ENCODE data around the gene PRICKLE2. TPM values are rescaled to one million over a fixed set of nuclear protein-coding genes. Genes with fewer than 3 reads are reported as not detected.

Gene PRICKLE2
- total RNA-seq, 2 donors from 2014 or later, result 23.4 to 41.5 TPM

DNA sequence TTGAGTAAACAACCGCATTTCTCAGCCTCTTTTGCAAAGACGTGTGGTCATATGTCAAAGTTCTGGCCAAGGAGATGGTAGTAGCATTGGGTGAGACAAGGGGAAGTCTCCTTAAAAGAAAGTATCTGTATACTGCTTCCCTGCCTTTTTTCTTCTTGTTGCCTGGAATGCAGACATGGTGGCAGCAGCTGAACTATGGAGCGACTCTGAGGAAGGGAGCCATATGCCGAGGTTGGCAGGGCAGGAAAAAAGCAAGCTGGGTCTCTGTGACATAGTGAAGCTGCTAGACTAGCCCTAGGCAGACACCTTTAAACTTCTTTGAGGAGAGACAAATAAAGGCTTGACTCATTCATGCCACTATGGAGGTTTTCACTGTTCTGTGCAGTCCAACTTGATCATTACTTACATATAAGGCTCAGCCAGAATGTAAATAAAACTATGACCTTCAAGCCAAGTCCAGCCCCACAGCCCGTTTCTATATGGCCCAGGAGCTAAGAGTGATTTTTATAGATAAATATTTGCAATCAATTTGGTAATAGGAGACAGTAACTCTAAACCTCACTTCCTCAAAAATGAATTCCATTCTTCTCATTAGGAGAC is 30.6 kb upstream of the PRICKLE2 start:
- TF ChIP-seq, protein P1, sequence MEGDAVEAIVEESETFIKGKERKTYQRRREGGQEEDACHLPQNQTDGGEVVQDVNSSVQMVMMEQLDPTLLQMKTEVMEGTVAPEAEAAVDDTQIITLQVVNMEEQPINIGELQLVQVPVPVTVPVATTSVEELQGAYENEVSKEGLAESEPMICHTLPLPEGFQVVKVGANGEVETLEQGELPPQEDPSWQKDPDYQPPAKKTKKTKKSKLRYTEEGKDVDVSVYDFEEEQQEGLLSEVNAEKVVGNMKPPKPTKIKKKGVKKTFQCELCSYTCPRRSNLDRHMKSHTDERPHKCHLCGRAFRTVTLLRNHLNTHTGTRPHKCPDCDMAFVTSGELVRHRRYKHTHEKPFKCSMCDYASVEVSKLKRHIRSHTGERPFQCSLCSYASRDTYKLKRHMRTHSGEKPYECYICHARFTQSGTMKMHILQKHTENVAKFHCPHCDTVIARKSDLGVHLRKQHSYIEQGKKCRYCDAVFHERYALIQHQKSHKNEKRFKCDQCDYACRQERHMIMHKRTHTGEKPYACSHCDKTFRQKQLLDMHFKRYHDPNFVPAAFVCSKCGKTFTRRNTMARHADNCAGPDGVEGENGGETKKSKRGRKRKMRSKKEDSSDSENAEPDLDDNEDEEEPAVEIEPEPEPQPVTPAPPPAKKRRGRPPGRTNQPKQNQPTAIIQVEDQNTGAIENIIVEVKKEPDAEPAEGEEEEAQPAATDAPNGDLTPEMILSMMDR (IDR thresholded peaks at IDR 0.05), result no peak
- TF ChIP-seq POLR2A (IDR thresholded peaks at IDR 0.05), result no peak
- H3K27ac ChIP-seq, result no peak overlapping the region
- WGBS, 2 donors, result 74 to 84% methylated on average over 5 of the region's 5 CpGs
- no peak overlapping the region for H3K4me3 ChIP-seq
- no peaks in the 10 kb centered on the region for H3K4me1 ChIP-seq
- no peaks in the 10 kb centered on the region for H3K27me3 ChIP-seq
- ATAC-seq (no peak), DNase-seq (no peak)
- no peaks in the 10 kb centered on the region for H3K36me3 ChIP-seq (replicated peaks in 1 of 2; ENCODE audit: insufficient read depth in 1 of 2, low read depth in 2 of 2)
- intact Hi-C loops (cut with DNase I), result no loop called here
- no peaks in the 10 kb centered on the region for H3K9me3 ChIP-seq

DNA sequence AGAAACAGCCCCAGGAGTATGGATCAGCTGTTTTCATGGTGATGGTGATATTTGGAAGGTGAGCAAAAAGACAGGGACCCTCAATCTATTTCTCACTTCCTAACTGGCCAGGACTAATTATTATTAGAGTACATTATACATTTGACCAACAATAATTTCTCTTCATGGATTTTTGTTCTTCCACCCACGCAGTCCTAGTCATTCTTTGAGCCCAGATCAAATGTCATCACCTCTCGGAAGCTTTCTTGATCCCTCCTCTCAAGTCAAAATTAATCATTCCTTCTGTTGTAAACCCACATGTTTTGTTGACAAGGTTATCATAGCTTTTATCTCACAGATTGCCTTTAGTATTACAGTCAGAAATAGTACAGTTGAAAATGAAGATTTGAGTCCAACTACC is 29.2 kb upstream of the PRICKLE2 start:
- WGBS, 2 donors, result 88 to 91% methylated on average over 2 of the region's 2 CpGs
- no peaks in the 10 kb centered on the region for H3K27me3 ChIP-seq
- DNase-seq (no peak), ATAC-seq (no peak)
- no peaks in the 10 kb centered on the region for H3K4me1 ChIP-seq
- no peak overlapping the region for H3K27ac ChIP-seq
- TF ChIP-seq, protein P1 (IDR thresholded peaks at IDR 0.05), result no peak
- no peak for TF ChIP-seq POLR2A (IDR thresholded peaks at IDR 0.05)
- no peak overlapping the region for H3K4me3 ChIP-seq
- H3K9me3 ChIP-seq, result no peaks in the 10 kb centered on the region
- H3K36me3 ChIP-seq (replicated peaks in 1 of 2; ENCODE audit: insufficient read depth in 1 of 2, low read depth in 2 of 2), result no peaks in the 10 kb centered on the region
- intact Hi-C loops (cut with DNase I), result no loop called here

GRCh38 chr3:64253689-64254088 is 28.4 kb upstream of the PRICKLE2 start:
- 87 to 89% methylated on average over 6 of the region's 6 CpGs for WGBS, 2 donors
- H3K27me3 ChIP-seq, result no peaks in the 10 kb centered on the region
- H3K4me3 ChIP-seq, result no peak overlapping the region
- TF ChIP-seq POLR2A (IDR thresholded peaks at IDR 0.05), result no peak
- TF ChIP-seq, protein P1 (IDR thresholded peaks at IDR 0.05), result no peak
- no peak for DNase-seq
- no peaks in the 10 kb centered on the region for H3K36me3 ChIP-seq (replicated peaks in 1 of 2; ENCODE audit: insufficient read depth in 1 of 2, low read depth in 2 of 2)
- intact Hi-C loops (cut with DNase I), result no loop called here
- H3K9me3 ChIP-seq, result no peaks in the 10 kb centered on the region
- no peak for ATAC-seq
- no peaks in the 10 kb centered on the region for H3K4me1 ChIP-seq
- H3K27ac ChIP-seq, result no peak overlapping the region

GRCh38 chr3:64251019-64251418 is 25.8 kb upstream of the PRICKLE2 start:
- H3K4me3 ChIP-seq, result no peak overlapping the region
- TF ChIP-seq POLR2A (IDR thresholded peaks at IDR 0.05), result no peak
- TF ChIP-seq, protein P1 (IDR thresholded peaks at IDR 0.05), result no peak
- H3K9me3 ChIP-seq, result no peaks in the 10 kb centered on the region
- H3K4me1 ChIP-seq, result peaks cover 3% of the 10 kb centered on the region
- no peaks in the 10 kb centered on the region for H3K27me3 ChIP-seq
- intact Hi-C loops (cut with DNase I), result no loop called here
- WGBS, 2 donors, result 92% methylated on average over 3 of the region's 3 CpGs
- H3K27ac ChIP-seq, result no peak overlapping the region
- no peak for ATAC-seq
- DNase-seq, result no peak
- H3K36me3 ChIP-seq (replicated peaks in 1 of 2; ENCODE audit: insufficient read depth in 1 of 2, low read depth in 2 of 2), result no peaks in the 10 kb centered on the region

DNA sequence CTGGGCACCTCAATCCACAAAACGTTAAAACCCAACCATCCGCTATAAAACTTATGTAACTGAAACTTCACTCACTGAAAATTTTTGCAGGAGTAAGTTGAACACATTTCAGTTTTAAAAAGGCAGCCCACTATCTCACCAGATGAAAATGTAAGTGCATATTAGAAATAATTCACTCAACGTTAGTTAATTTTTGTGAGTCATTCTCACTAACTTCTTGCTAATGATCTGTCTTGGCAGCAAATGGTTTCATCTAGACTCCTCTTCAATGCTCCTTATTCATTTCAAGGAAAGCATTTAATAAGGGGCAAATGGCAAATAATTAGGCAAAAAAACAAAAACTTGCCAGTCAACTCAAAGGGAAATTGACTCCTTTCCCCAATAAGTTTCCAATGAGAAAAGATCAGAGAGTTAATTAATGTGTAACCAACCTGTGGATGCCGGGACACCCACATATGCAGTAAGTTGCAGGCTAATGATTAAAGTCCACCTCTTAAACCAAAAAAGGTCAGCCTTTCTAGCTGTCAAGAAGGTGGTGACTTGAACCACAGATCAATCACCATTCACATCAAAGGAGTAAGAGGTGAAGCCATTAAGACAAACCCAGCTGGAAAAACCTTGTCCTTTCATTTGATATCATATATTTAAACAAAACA is 22.9 kb upstream of the PRICKLE2 start:
- intact Hi-C loops (cut with DNase I), result no loop called here
- no peaks in the 10 kb centered on the region for H3K36me3 ChIP-seq (replicated peaks in 1 of 2; ENCODE audit: insufficient read depth in 1 of 2, low read depth in 2 of 2)
- H3K9me3 ChIP-seq, result no peaks in the 10 kb centered on the region
- DNase-seq (no peak), ATAC-seq (no peak)
- H3K4me1 ChIP-seq, result peaks cover 3% of the 10 kb centered on the region
- H3K27me3 ChIP-seq, result no peaks in the 10 kb centered on the region
- TF ChIP-seq POLR2A (IDR thresholded peaks at IDR 0.05), result no peak
- TF ChIP-seq, protein P1 (IDR thresholded peaks at IDR 0.05), result no peak
- no peak overlapping the region for H3K4me3 ChIP-seq
- no peak overlapping the region for H3K27ac ChIP-seq
- 48 to 57% methylated on average over 4 of the region's 4 CpGs for WGBS, 2 donors

Data from body of pancreas (tissue), 4 donors.